SH-SY5Y (cell line): ENCODE results near the gene PTBP1.

ENCODE experiments used
- GATA2 ChIP-seq: IDR thresholded peaks from 2 replicates; pipeline ENCODE4 v1.6.1; 2011; ENCODE audit warnings: mild to moderate bottlenecking, low read depth, low read length
- GATA3 ChIP-seq: IDR thresholded peaks from 2 replicates; pipeline ENCODE4 v1.6.1; 2011; ENCODE audit warnings: low read depth, mild to moderate bottlenecking, low read length, moderate library complexity

PTBP1 gene

DNA sequence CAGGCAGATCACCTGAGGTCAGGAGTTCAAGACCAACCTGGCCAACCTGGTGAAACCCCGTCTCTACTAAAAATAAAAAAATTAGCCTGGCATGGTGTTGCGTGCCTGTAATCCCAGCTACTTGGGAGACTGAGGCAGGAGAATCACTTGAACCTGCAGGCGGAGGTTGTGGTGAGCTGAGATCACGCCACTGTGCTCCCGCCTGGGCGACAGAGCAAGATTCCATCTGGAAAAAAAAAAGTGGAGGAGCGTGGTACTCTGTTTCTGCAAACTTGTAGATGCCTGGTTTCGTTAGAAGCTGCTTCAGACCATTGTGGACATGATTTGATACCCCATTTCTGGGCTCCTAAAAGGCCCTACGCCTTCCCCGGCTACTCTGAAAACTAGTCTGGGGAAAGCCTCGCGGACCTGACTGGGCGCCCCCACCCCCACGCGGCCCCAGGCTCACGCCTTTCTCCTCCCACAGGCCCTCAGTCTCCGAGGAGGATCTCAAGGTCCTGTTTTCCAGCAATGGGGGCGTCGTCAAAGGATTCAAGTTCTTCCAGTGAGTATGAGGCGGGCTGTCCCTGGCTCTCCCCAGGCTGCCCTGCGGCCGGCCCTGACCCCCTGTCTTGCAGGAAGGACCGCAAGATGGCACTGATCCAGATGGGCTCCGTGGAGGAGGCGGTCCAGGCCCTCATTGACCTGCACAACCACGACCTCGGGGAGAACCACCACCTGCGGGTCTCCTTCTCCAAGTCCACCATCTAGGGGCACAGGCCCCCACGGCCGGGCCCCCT, 13.0 kb downstream of the PTBP1 start:
- TF ChIP-seq GATA2 (no peak), GATA3 (no peak)

DNA sequence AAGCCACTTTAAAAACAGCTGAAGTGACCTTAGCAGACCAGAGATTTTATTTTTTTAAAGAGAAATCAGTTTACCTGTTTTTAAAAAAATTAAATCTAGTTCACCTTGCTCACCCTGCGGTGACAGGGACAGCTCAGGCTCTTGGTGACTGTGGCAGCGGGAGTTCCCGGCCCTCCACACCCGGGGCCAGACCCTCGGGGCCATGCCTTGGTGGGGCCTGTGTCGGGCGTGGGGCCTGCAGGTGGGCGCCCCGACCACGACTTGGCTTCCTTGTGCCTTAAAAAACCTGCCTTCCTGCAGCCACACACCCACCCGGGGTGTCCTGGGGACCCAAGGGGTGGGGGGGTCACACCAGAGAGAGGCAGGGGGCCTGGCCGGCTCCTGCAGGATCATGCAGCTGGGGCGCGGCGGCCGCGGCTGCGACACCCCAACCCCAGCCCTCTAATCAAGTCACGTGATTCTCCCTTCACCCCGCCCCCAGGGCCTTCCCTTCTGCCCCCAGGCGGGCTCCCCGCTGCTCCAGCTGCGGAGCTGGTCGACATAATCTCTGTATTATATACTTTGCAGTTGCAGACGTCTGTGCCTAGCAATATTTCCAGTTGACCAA, 13.7 kb downstream of the PTBP1 start:
- TF ChIP-seq GATA2, result no peak
- no peak for TF ChIP-seq GATA3

DNA sequence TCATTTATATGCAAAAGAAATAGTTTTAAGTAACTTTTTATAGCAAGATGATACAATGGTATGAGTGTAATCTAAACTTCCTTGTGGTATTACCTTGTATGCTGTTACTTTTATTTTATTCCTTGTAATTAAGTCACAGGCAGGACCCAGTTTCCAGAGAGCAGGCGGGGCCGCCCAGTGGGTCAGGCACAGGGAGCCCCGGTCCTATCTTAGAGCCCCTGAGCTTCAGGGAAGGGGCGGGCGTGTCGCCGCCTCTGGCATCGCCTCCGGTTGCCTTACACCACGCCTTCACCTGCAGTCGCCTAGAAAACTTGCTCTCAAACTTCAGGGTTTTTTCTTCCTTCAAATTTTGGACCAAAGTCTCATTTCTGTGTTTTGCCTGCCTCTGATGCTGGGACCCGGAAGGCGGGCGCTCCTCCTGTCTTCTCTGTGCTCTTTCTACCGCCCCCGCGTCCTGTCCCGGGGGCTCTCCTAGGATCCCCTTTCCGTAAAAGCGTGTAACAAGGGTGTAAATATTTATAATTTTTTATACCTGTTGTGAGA, 14.3 kb downstream of the PTBP1 start:
- TF ChIP-seq GATA3 (no peak), GATA2 (no peak)

DNA sequence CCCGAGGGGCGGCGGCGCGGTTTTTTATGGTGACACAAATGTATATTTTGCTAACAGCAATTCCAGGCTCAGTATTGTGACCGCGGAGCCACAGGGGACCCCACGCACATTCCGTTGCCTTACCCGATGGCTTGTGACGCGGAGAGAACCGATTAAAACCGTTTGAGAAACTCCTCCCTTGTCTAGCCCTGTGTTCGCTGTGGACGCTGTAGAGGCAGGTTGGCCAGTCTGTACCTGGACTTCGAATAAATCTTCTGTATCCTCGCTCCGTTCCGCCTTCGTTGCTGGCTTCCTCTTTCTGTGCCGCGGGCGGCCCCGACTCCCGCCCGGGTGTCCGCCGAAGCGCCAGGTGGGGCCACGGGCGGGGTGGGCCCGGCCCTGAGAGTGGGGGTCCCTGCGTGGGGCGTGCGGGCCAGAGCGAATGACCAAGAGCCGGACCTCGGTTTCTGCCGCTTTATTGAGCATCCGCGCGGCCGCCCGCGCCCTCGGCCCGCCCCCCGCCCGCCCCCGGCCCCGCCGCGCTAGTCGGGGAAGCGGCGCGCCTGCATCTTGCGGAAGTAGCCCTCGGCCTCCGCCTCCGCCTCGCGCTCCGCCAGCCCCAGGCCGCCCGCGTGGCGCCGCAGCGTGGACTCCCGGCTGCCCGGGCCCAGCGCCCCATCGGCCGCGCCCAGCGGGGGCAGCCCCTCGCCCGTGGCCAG, 14.9 kb downstream of the PTBP1 start:
- TF ChIP-seq GATA3 (no peak), GATA2 (no peak)

DNA sequence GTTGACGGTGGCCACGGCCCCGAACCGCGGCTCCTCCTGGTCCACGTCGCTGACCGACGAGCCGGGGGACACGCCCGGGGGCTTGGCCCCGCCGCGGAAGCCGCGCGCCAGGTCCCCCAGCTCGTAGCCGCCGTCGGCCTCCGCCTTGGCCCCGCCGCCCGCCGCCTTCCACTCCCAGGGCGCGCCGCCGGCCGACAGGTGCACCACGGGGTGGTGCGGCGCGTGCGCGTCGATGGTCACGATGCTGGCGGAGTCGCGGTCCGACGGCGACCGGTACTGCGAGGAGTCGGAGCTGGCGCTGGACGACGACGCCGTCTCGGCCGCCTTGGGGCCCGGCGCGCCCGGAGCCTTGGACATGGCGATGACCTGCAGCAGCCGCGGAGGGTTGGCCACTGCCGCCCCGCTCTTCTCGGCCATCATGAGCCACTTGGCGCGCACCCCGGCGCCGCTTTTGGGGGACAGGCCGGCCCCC, 15.5 kb downstream of the PTBP1 start:
- TF ChIP-seq GATA3 (no peak), GATA2 (no peak)

DNA sequence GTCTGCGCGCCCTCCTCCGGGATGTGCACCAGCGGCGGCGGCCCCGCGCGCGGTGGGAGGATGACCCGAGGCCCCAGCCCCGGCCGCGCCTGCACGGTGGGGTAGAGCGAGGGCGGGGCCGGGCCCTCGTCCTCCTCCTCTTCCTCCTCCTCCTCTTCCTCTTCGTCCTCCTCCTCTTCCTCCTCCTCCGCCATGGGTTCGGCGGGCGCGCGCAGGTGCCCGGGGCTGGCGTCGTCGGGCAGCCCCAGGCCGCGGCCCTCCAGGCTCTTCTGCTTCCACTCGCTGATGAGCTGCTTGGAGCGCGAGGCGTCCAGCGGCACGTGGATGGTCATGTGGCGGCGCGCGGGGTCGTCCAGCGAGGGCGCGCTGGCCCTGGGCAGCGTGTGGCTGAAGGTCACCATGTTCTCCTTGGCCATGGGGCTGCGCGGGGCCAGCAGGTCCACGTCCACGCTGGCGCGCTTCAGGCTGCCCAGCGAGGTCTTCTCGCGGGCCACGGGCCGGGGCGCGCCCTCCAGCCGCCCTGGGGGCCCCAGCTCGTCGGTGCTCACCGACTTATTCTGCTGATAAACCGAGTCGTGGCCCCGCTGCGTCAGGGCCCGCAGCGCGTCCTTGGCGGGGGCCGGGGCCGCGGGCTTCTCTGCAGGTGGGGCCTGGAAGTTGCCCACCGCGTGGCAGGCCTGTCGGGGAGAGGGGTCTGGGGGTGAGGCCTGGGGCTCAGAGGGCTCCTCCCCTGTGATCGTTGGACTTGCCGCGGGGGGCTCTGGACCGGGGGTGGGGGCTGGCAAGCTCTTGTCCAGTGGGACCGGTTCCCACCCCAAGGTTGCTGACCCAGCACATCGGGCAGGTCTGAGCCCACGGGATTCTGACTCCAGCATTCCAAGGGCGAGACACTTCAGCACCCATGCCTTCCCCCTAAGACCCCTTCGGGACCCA, 16.2 kb downstream of the PTBP1 start:
- TF ChIP-seq GATA3, result no peak
- no peak for TF ChIP-seq GATA2

DNA sequence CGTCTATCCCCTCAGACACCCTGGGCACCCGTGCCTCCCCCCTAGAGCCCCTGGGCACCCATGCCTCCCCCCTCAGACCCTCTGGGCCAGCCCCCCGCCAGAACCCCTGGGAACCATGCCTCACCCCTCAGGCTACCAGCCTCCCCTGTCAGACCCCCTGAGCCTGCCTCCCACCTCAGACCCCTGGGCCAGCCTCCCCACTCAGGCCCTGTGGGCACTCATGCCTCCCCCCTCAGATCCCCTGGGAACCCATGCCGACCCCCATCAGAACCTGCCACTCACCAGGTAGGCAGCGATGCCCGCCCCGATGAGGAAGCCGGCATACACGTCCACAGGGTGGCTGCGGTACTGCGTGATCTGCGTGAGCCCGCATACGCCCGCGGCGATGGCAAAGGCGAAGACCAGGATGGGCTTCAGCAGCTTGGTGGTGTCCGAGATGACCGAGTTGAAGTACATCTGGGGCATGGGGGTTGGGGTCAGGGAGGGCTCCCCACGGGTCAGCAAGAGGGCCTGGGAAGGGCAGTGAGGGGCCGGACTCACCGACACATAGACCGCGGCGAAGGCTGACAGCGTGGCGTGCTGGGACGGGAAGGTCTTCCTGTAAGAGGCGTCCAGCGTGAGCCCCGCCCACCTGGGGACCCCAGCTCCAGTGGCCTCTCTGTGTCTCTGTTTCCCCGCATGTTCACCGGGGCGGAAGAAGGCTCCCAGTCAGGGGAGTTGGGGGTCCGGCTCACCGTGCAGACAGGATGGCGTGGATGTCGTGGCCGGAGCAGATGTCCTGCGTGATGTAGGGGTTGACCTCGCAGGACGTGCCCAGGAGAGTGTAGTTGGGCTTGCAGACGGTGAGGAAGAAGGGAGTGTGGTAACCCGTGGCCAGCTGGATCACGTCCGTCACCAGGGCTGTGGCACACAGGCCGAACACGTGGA, 17.2 kb downstream of the PTBP1 start:
- TF ChIP-seq GATA2, result no peak
- no peak for TF ChIP-seq GATA3

DNA sequence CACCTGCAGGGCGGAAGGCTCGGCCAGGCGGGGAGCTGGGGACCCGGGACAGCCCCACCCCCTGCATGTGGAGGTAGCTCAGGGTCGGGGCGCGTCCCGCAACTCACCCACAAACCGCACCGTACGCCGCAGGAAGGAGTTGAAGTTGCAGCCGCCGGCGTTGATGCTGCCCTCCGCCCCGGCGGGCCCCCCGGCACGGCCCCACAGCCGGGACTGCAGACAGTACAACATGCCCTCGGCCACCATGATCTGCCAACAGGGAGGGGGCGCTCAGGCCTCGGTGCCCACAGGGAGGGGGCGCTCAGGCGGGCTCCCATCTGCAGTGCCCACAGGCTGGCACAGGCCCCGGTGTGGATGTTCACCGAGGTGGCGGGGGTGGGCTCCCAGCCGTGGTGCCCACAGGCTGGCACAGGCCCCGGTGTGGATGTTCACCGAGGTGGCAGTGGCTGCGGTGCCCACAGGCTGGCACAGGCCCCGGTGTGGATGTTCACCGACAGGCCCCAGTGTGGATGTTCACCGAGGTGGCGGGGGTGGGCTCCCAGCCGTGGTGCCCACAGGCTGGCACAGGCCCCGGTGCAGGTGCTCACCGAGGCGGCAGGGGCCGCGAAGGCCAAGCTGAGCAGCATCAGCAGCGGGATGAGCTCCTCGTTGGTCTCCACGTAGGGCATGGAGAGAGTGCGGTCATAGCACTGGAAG, 18.0 kb downstream of the PTBP1 start:
- TF ChIP-seq GATA3, result no peak

DNA sequence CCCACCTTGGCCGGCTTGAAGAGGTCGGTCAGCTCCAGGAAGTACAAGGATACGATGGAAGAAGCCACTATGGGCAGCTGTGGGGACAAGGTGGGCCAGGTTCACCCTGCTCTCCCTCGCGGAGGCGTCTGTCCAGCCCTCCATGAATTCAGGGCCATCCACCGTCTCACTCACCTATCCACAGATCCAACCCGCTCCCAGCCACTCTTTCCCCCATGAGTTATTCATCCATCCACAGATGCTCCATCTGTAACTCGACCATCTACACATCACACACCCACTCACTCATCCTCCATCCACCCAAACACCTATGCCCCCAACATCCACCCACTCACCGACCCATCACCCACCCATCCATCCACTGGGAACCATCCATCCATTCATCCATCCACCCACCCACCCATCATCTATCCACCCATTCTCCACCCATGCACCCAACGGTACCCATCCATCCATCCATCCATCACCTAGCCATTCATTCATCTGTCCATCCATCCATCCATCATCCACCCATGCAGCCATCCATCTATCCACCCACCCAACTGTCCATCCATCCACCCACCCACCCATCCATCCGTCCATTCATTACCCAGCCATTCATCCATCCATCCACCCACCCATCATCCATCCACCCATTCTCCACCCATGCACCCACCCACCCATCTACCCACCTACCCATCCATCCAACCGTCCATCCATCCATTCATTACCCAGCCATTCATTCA, 18.7 kb downstream of the PTBP1 start:
- TF ChIP-seq GATA3, result no peak
- no peak for TF ChIP-seq GATA2

DNA sequence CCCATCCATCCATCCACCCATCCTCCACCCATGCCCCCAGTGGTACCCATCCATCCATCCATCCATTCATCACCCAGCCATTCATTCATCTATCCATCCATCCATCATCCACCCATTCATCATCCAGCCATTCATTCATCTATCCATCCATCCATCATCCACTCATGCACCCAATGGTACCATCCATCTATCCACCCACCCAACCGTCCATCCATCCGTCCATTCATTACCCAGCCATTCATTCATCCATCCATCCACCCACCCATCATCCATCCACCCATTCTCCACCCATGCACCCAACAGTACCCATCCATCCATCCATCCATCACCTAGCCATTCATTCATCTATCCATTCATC, 19.2 kb downstream of the PTBP1 start:
- TF ChIP-seq GATA2 (no peak), GATA3 (no peak)

DNA sequence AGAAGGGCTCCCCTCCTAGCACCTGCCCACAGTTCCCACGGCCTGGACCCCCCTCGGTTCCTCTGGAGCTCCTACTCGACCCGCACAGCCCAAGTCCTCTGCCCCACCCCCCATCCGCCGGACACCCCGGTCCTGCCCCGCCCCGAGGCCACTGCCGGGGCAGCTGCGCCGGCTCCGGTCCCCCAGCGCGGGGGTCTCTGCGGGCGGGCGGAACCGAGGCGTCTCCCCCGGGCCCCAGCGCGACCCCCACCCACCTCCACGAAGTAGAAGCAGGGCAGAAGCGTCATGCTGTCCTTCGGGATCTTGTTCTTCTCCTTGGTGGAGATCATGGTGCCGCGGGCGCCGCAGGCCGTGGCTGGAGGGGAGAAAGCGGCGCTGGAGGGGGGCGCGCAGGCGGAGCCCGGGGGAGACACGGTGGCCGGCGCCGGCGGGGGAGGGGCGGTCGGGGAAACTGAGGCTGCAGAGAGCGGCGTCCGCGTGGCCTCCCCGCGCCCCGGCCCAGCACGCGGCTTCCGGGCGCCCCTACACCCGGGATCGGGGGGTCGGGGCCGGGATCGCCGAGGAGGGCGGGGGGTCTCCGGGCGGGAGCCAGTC, 24.1 kb downstream of the PTBP1 start:
- no peak for TF ChIP-seq GATA2
- no peak for TF ChIP-seq GATA3
